NB4 (cell line): Measurements from ENCODE around the gene RDH13.

Source experiments
- DNase-seq: peaks from one replicate; pipeline ENCODE4 v3.0.0; 2010; ENCODE audit warnings: low read depth
- H3K4me3 ChIP-seq: one replicate; pipeline ENCODE4 v1.5.1; 2011; ENCODE audit warnings: mild to moderate bottlenecking, low read depth, low read length, moderate library complexity
- MYC ChIP-seq: IDR thresholded peaks from 2 replicates; pipeline ENCODE4 v1.6.1; 2011; ENCODE audit warnings: low read depth, low read length
- POLR2A ChIP-seq: IDR thresholded peaks from 2 replicates; pipeline ENCODE4 v1.6.1; 2011; ENCODE audit warnings: mild to moderate bottlenecking; ENCODE audit not compliant: insufficient read length; ENCODE audit errors: extremely low read depth
- TF ChIP-seq, protein P1 (sequence below): IDR thresholded peaks from one replicate; pipeline ENCODE4 v1.5.1; 2012; ENCODE audit warnings: low read depth, low read length
- TF ChIP-seq, protein P2 (sequence below): IDR thresholded peaks from 2 replicates; pipeline ENCODE4 v1.6.1; 2011; ENCODE audit warnings: low read depth, low read length

Gene RDH13

DNA sequence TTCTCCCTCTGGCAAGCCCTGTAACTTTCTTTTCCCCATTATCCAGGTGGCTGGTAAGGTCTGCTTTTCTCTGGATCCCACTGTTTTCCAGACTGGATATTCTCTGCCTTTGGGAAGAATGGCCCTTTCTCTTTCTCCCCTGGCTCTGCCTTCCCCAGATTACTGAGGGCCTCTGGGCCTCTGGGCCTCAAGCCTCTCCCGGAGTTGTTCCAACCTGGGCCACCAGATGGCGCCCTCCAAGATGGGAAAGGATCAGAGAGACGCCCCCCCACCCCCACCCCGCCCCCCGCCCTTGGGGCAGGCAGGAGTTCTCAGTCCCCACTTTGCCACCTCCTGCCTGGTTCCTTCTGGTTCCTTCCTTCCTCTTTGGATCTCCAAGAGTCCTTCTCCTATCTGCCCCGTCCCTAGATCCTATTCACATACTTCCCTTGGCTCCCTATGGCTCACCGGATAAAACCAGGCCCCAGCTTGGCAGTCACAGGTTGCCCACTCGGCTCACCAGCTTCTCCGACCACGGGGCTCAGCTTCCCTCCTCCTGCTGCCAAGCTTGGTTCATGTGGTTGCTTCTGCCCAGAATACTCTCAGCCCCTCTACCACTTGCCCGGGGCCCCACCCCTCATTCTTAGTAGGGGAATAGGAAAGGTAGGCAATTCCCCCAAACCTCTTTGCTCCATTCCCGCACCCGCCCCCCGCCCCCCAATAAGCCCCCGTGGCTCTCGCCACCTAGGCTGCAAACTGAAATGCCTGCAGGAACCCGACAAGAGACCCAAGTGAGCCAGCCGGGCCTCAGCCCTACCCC lies 25.8 kb upstream of the RDH13 start:
- DNase-seq, result peak; percentile 46
- H3K4me3 ChIP-seq, result no peak overlapping the region
- TF ChIP-seq POLR2A, result no peak
- TF ChIP-seq, protein P1, sequence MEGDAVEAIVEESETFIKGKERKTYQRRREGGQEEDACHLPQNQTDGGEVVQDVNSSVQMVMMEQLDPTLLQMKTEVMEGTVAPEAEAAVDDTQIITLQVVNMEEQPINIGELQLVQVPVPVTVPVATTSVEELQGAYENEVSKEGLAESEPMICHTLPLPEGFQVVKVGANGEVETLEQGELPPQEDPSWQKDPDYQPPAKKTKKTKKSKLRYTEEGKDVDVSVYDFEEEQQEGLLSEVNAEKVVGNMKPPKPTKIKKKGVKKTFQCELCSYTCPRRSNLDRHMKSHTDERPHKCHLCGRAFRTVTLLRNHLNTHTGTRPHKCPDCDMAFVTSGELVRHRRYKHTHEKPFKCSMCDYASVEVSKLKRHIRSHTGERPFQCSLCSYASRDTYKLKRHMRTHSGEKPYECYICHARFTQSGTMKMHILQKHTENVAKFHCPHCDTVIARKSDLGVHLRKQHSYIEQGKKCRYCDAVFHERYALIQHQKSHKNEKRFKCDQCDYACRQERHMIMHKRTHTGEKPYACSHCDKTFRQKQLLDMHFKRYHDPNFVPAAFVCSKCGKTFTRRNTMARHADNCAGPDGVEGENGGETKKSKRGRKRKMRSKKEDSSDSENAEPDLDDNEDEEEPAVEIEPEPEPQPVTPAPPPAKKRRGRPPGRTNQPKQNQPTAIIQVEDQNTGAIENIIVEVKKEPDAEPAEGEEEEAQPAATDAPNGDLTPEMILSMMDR, result peak; percentile 44

DNA sequence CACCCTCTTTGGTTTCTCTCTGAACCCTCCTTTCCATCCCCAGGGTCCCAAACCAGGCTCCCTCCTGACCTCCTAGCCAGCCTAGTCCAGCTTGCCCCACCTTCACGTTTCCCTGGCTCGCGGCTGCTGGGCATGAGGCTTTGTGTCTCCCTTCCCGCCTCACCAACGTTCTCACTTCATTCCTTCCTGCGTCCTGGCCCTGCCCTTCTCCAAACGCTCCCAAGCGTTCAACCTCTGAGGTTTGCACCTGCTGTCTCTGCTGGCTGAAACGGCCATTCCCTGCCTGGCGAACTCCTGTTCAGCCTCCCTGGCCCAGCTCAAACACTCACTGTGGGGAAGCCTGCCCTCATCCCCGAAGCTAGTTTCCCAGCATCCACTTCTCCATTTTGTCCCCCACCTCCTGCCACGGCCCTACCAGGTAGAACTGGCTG lies 25.1 kb upstream of the RDH13 start:
- no peak for TF ChIP-seq MYC
- TF ChIP-seq, protein P1, result no peak
- TF ChIP-seq, protein P2, sequence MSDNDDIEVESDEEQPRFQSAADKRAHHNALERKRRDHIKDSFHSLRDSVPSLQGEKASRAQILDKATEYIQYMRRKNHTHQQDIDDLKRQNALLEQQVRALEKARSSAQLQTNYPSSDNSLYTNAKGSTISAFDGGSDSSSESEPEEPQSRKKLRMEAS, result no peak
- TF ChIP-seq POLR2A, result no peak
- H3K4me3 ChIP-seq, result no peak overlapping the region
- DNase-seq, result no peak

DNA sequence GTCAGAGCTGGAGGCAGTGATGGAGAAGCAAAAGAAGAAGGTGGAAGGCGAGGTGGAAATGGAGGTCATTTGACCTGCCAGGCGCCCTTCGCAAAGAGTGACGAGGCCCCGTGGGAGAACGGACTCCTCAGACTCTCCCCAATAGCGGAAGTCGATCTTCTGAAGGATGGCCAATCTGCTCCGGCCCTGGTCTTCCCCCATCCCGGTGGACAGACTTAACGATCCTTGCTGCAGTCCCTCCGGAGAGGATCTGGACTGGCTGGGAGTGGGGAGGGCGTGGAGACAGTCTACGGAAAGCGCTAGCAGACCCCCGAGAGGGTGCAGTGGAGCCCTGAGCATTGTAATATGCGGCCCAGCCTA lies 24.6 kb upstream of the RDH13 start:
- no peak overlapping the region for H3K4me3 ChIP-seq

DNA sequence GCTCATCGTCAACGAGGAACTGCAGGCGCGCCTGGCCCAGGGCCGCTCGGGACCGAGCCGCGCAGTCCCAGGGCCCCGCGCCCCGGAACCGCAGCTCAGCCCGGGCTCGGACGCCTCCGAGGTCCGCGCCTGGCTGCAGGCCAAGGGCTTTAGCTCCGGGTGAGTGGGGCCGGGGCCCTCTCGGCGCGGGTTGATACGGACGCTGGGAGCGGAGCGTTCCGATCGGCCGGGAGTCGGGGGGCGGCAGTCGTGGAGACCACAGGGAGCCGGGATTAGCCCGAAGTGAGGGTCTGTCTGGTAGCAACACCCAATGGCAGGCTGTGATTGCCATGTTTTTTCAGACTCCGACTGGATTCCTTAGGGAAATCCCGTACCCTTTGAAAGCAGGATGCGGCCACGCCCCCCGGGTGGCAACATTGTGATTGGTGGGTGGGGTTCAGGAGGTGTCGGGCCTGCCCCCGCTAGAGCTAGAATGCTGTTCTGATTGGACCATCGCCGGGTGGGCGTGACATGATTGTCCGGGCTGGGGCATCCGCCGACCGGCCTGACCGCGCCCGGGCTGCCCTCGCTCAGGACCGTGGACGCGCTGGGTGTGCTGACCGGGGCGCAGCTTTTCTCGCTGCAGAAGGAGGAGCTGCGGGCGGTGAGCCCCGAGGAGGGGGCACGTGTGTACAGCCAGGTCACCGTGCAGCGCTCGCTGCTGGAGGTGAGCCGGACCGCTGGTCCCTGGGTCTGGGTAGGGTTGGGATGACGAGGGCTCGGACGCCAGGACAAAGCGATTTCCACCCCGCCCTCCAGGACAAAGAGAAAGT lies 24.0 kb upstream of the RDH13 start:
- H3K4me3 ChIP-seq, result no peak overlapping the region

More for the DNA sequence above, 24.6 kb upstream of the RDH13 start:
- TF ChIP-seq, protein P1, result no peak
- TF ChIP-seq, protein P2, result no peak
- no peak for TF ChIP-seq MYC
- TF ChIP-seq POLR2A, result no peak
- no peak for DNase-seq

DNA sequence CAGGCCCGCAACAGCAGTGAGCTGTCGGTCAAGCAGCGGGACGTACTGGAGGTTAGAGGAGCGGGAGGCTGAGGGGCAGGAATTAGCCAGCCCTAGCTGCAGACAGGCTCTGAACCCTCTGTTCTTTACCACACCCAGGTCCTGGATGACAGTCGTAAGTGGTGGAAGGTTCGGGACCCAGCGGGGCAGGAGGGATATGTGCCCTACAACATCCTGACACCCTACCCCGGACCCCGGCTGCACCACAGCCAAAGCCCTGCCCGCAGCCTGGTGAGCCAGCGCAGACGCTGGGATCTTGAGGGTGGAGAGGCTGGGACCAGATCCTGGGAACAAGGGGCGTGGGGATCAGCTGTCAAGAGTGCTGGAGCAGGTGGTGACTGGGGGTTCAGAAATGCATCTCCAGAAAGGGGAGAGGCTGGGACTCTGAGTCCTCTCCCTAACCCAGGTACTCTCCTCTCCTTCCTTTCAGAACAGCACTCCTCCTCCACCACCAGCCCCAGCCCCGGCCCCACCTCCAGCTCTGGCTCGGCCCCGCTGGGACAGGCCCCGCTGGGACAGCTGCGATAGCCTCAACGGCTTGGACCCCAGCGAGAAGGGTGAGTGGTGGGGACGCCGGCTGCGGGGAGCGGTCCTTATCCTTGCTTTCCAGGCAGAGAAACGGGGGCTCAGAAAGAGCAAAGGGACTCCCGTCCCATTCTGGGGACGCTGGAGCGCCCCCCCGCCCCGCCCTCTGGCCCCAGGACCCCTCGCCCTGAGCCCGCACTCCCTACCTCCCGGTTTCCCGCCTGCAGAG lies 23.2 kb upstream of the RDH13 start:
- TF ChIP-seq POLR2A, result no peak
- TF ChIP-seq MYC, result no peak
- TF ChIP-seq, protein P2, result no peak
- TF ChIP-seq, protein P1, result no peak
- DNase-seq, result no peak
- no peak overlapping the region for H3K4me3 ChIP-seq

More for the DNA sequence above, 24.0 kb upstream of the RDH13 start:
- TF ChIP-seq, protein P2, result no peak
- TF ChIP-seq POLR2A, result no peak
- TF ChIP-seq, protein P1, result no peak
- no peak for TF ChIP-seq MYC
- no peak for DNase-seq
